Measurements from ENCODE around the gene OR4C6.

OR4C6 gene

GRCh38 chr11:55661901-55662300 is at the start of gene OR4C6:
Gene OR4C6, plus strand, starts transcription at chr11:55662201. Its CDS starts 2,966 bp downstream, at chr11:55665167.
- TF ChIP-seq ZFX (IDR thresholded peaks at IDR 0.05; ENCODE audit: borderline replicate concordance): no peak
- no peak for TF ChIP-seq CTCF (IDR thresholded peaks at IDR 0.05)
- H3K27ac ChIP-seq: no peak within 1 kb of the TSS

GRCh38 chr11:55624531-55624930 is 37.5 kb upstream of the OR4C6 start:
- H3K27ac ChIP-seq: no peak overlapping the region
- no peak for TF ChIP-seq ZFX (IDR thresholded peaks at IDR 0.05; ENCODE audit: borderline replicate concordance)
- TF ChIP-seq CTCF (IDR thresholded peaks at IDR 0.05): no peak

GRCh38 chr11:55634813-55635212 is 27.2 kb upstream of the OR4C6 start, which contains the start of gene OR4P4:
Gene OR4P4, plus strand, starts transcription at chr11:55635113.
- no peak within 1 kb of the TSS for H3K27ac ChIP-seq
- TF ChIP-seq ZFX (IDR thresholded peaks at IDR 0.05; ENCODE audit: borderline replicate concordance) (no peak), CTCF (IDR thresholded peaks at IDR 0.05) (no peak)

GRCh38 chr11:55648027-55648426 is 14.0 kb upstream of the OR4C6 start, which contains the start of gene OR4S2:
Gene OR4S2, plus strand, starts transcription at chr11:55648327. Its CDS starts 2,577 bp downstream, at chr11:55650904.
- no peak within 1 kb of the TSS for H3K27ac ChIP-seq
- TF ChIP-seq CTCF (IDR thresholded peaks at IDR 0.05): no peak
- TF ChIP-seq ZFX (IDR thresholded peaks at IDR 0.05; ENCODE audit: borderline replicate concordance): no peak

GRCh38 chr11:55652560-55652959 is 9.4 kb upstream of the OR4C6 start:
- no peak overlapping the region for H3K27ac ChIP-seq
- no peak for TF ChIP-seq CTCF (IDR thresholded peaks at IDR 0.05)
- TF ChIP-seq ZFX (IDR thresholded peaks at IDR 0.05; ENCODE audit: borderline replicate concordance): no peak

GRCh38 chr11:55655096-55655495 is 6.9 kb upstream of the OR4C6 start:
- TF ChIP-seq ZFX (IDR thresholded peaks at IDR 0.05; ENCODE audit: borderline replicate concordance): no peak
- no peak for TF ChIP-seq CTCF (IDR thresholded peaks at IDR 0.05)
- H3K27ac ChIP-seq: no peak overlapping the region

GRCh38 chr11:55658031-55658573 is 3.9 kb upstream of the OR4C6 start:
- TF ChIP-seq ZFX (IDR thresholded peaks at IDR 0.05; ENCODE audit: borderline replicate concordance): no peak
- no peak for TF ChIP-seq CTCF (IDR thresholded peaks at IDR 0.05)

More at GRCh38 chr11:55658031-55658573, 3.9 kb upstream of the OR4C6 start:
- H3K27ac ChIP-seq: no peak overlapping the region

Data from 22Rv1 (cell line).